WERI-Rb-1 (cell line): Measurements from ENCODE around the gene DSG1.

Source experiments
- DNase-seq: peaks from one replicate; pipeline ENCODE4 v3.0.0-alpha.2; 2020
- H3K27ac ChIP-seq: fragments of 250-450 bp; sonication (Bioruptor Pico); 2 replicates; pipeline ENCODE4 v1.5.1; 2020; ENCODE audit warnings: mild to moderate bottlenecking, moderate library complexity
- H3K27me3 ChIP-seq: fragments of 250-450 bp; sonication (Bioruptor Pico); 2 replicates; pipeline ENCODE4 v1.5.1; 2021; ENCODE audit warnings: mild to moderate bottlenecking, low read depth, moderate library complexity; ENCODE audit not compliant: insufficient read depth, severe bottlenecking
- H3K36me3 ChIP-seq: fragments of 250-450 bp; sonication (Bioruptor Pico); 2 replicates; pipeline ENCODE4 v1.5.1; 2020; ENCODE audit warnings: mild to moderate bottlenecking, moderate library complexity
- H3K4me3 ChIP-seq: 2 replicates; pipeline ENCODE4 v1.5.1; 2011; ENCODE audit warnings: low read depth, mild to moderate bottlenecking, control low read depth, low read length
- H3K9me3 ChIP-seq: fragments of 250-450 bp; sonication (Bioruptor Pico); 2 replicates; pipeline ENCODE4 v1.5.1; 2021; ENCODE audit warnings: mild to moderate bottlenecking, moderate library complexity; ENCODE audit not compliant: severe bottlenecking
- TF ChIP-seq, protein P1 (sequence below): IDR thresholded peaks from 2 replicates; pipeline ENCODE4 v1.5.1; 2011; ENCODE audit warnings: low read depth, mild to moderate bottlenecking, control low read depth, inconsistent platforms, low read length

The DSG1 gene

DNA sequence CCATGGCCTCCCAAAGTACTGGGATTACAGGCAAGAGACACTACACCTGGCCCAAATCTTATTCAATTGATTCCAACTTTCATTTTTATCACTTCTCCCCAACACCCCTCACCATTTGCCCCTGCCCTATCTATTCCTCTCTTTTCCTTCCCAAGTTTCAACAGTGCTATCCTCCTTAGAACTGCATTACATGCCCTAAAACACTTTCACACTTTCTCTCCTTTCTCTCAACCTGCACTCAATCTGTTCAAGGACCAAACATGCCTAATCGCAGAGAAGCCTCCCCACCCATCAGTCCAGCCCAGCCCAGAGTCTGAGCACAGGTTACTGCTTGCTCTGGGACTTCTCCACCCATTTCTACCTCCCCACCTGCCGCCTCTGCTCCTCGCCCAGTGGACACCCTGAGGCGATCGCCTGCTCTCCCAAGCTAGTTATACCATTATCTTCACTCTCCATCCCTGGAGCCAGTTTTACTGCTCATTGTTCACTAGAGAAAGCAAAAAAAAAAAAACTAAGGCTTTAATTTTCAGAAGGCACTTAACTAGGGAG is 23.7 kb upstream of the DSG1 start:
- Histone ChIP-seq H3K36me3 (no peaks in the 10 kb centered on the region), H3K27me3 (no peaks in the 10 kb centered on the region), H3K9me3 (no peaks in the 10 kb centered on the region), H3K4me3 (no peak overlapping the region), H3K27ac (no peak overlapping the region)
- TF ChIP-seq, protein P1, sequence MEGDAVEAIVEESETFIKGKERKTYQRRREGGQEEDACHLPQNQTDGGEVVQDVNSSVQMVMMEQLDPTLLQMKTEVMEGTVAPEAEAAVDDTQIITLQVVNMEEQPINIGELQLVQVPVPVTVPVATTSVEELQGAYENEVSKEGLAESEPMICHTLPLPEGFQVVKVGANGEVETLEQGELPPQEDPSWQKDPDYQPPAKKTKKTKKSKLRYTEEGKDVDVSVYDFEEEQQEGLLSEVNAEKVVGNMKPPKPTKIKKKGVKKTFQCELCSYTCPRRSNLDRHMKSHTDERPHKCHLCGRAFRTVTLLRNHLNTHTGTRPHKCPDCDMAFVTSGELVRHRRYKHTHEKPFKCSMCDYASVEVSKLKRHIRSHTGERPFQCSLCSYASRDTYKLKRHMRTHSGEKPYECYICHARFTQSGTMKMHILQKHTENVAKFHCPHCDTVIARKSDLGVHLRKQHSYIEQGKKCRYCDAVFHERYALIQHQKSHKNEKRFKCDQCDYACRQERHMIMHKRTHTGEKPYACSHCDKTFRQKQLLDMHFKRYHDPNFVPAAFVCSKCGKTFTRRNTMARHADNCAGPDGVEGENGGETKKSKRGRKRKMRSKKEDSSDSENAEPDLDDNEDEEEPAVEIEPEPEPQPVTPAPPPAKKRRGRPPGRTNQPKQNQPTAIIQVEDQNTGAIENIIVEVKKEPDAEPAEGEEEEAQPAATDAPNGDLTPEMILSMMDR: no peak
- no peak for DNase-seq

DNA sequence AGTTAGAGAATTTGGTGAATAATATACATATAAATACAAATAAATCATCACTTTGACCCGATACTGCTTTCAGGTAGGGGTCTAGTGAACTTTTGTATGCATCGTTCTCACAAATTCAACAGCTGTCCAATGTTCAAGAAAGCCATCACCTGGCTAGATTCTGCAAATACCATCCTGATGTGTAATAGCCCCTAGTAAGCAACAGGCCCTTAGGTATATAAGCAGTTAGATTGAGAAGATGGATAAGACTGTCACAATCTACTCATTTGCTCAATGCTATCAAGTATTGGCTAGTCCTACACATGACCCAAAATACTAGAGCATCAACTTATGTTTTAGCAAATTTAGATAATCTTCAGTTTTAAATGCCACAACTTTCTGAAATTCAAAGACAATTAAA is 20.7 kb upstream of the DSG1 start:
- no peaks in the 10 kb centered on the region for H3K36me3 ChIP-seq

GRCh38 chr18:31301201-31301655 is 16.7 kb upstream of the DSG1 start:
- TF ChIP-seq, protein P1: no peak

More for the DNA sequence above, 20.7 kb upstream of the DSG1 start:
- no peaks in the 10 kb centered on the region for H3K9me3 ChIP-seq
- no peaks in the 10 kb centered on the region for H3K27me3 ChIP-seq
- no peak overlapping the region for H3K4me3 ChIP-seq
- no peak for DNase-seq
- no peak overlapping the region for H3K27ac ChIP-seq
- TF ChIP-seq, protein P1: no peak

GRCh38 chr18:31302991-31303390 is 15.0 kb upstream of the DSG1 start:
- no peak for DNase-seq
- Histone ChIP-seq H3K9me3 (no peaks in the 10 kb centered on the region), H3K36me3 (no peaks in the 10 kb centered on the region), H3K27me3 (no peaks in the 10 kb centered on the region), H3K27ac (no peak overlapping the region), H3K4me3 (no peak overlapping the region)
- TF ChIP-seq, protein P1: no peak

More at GRCh38 chr18:31301201-31301655, 16.7 kb upstream of the DSG1 start:
- no peaks in the 10 kb centered on the region for H3K36me3 ChIP-seq
- no peak overlapping the region for H3K4me3 ChIP-seq
- no peak overlapping the region for H3K27ac ChIP-seq
- no peak for DNase-seq
- H3K9me3 ChIP-seq: no peaks in the 10 kb centered on the region
- no peaks in the 10 kb centered on the region for H3K27me3 ChIP-seq

GRCh38 chr18:31303771-31304170 is 14.2 kb upstream of the DSG1 start:
- no peak for DNase-seq
- no peak overlapping the region for H3K27ac ChIP-seq
- TF ChIP-seq, protein P1: no peak
- no peaks in the 10 kb centered on the region for H3K9me3 ChIP-seq
- H3K27me3 ChIP-seq: no peaks in the 10 kb centered on the region
- no peak overlapping the region for H3K4me3 ChIP-seq
- H3K36me3 ChIP-seq: no peaks in the 10 kb centered on the region

DNA sequence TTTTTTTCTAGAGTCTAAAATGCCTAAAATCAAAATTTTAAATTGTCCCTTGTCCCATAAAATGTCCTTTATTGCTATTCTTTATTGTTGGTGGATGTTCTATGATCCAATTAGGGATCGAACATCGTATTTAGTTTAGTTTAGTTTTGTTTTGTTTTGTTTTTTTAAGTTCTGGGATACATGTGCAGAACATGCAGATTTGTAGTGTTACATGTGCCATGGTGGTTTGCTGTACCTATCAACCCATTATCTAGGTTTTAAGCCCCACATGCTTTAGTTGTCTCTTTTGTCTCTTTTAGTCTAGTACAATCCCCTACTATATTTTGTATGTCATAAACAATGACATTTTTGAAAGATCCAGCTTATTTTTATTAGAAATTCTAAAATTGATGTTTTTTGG is 8.8 kb upstream of the DSG1 start:
- no peak overlapping the region for H3K27ac ChIP-seq
- H3K27me3 ChIP-seq: no peaks in the 10 kb centered on the region
- TF ChIP-seq, protein P1: no peak
- DNase-seq: no peak
- H3K4me3 ChIP-seq: no peak overlapping the region
- H3K36me3 ChIP-seq: no peaks in the 10 kb centered on the region
- H3K9me3 ChIP-seq: no peaks in the 10 kb centered on the region
